ENCODE results near the gene GLTP. TPM values are rescaled to one million over a fixed set of nuclear protein-coding genes. Genes with fewer than 3 reads are reported as not detected.

GLTP gene
- total and polyA plus RNA-seq, 4 donors, result 8.5 to 12.8 (median 8.7) TPM

- H3K27ac ChIP-seq (ENCODE audit: low read depth in 1 of 2, low read length in 2 of 2), result no peak overlapping the region
- no peaks in the 10 kb centered on the region for H3K27me3 ChIP-seq (ENCODE audit: control insufficient read depth in 4 of 4, insufficient read depth in 4 of 4, low read length in 3 of 4)
- H3K36me3 ChIP-seq (ENCODE audit: control insufficient read depth in 4 of 4, insufficient read depth in 3 of 4, low read depth in 1 of 4, low read length in 3 of 4), result peaks cover 0 to 28% (median 12%) of the 10 kb centered on the region in 4 donors
- no peak for DNase-seq (ENCODE audit: low spot score)
- H3K9me3 ChIP-seq (ENCODE audit: control insufficient read depth in 4 of 4, low read length in 3 of 4), result no peaks in the 10 kb centered on the region
- no peak for TF ChIP-seq HNF4G (IDR thresholded peaks at IDR 0.05)
- no peak for TF ChIP-seq EGR1 (IDR thresholded peaks at IDR 0.05; ENCODE audit: low read depth in 2 of 2)
- TF ChIP-seq REST (IDR thresholded peaks at IDR 0.05), result no peak
- no peak for TF ChIP-seq ZBTB33 (IDR thresholded peaks at IDR 0.05)
- TF ChIP-seq FOXA1 (IDR thresholded peaks at IDR 0.05), result no peak
- 67% methylated on average over 10 of the region's 10 CpGs for WGBS
- H3K4me1 ChIP-seq (ENCODE audit: control insufficient read depth in 4 of 4, insufficient read depth in 4 of 4, low read length in 3 of 4), result peaks cover 0 to 6% (median 3%) of the 10 kb centered on the region in 4 donors
- no peak overlapping the region for H3K9ac ChIP-seq (ENCODE audit: low read depth in 1 of 2, low read length in 2 of 2)
- H3K4me3 ChIP-seq (ENCODE audit: low read depth in 1 of 3, low read length in 3 of 3), result no peak overlapping the region
These were observed 64.4 kb downstream of the GLTP start for GRCh38 chr12:109815757-109816617.

GRCh38 chr12:109815225-109815624, 65.1 kb downstream of the GLTP start:
- no peak for TF ChIP-seq FOXA2 (IDR thresholded peaks at IDR 0.05)
- no peak for TF ChIP-seq RAD21 (IDR thresholded peaks at IDR 0.05)
- no peak for TF ChIP-seq EGR1 (IDR thresholded peaks at IDR 0.05; ENCODE audit: low read depth in 2 of 2)
- TF ChIP-seq CTCF (IDR thresholded peaks at IDR 0.05; ENCODE audit: low read depth, low read length, missing input control), result no peak
- no peak for TF ChIP-seq FOXA1 (IDR thresholded peaks at IDR 0.05)
- no peak for TF ChIP-seq SP1 (IDR thresholded peaks at IDR 0.05)
- TF ChIP-seq JUND (IDR thresholded peaks at IDR 0.05), result no peak
- no peak for TF ChIP-seq REST (IDR thresholded peaks at IDR 0.05)
- no peak overlapping the region for H3K9ac ChIP-seq (ENCODE audit: low read depth in 1 of 2, low read length in 2 of 2)
- H3K4me3 ChIP-seq (ENCODE audit: low read depth in 1 of 3, low read length in 3 of 3), result no peak overlapping the region
- no peak overlapping the region for H3K27ac ChIP-seq (ENCODE audit: low read depth in 1 of 2, low read length in 2 of 2)
- no peaks in the 10 kb centered on the region for H3K27me3 ChIP-seq (ENCODE audit: control insufficient read depth in 4 of 4, insufficient read depth in 4 of 4, low read length in 3 of 4)
- no peak for DNase-seq (ENCODE audit: low spot score)
- peaks cover 0 to 28% (median 12%) of the 10 kb centered on the region in 4 donors for H3K36me3 ChIP-seq (ENCODE audit: control insufficient read depth in 4 of 4, insufficient read depth in 3 of 4, low read depth in 1 of 4, low read length in 3 of 4)
- H3K9me3 ChIP-seq (ENCODE audit: control insufficient read depth in 4 of 4, low read length in 3 of 4), result no peaks in the 10 kb centered on the region
- 93% methylated on average over 4 of the region's 4 CpGs for whole genome bisulfite sequencing
- H3K4me1 ChIP-seq (ENCODE audit: control insufficient read depth in 4 of 4, insufficient read depth in 4 of 4, low read length in 3 of 4), result peaks cover 0 to 6% (median 3%) of the 10 kb centered on the region in 4 donors
